C1 segment of cervical spinal cord (tissue), 14 donors: ENCODE results near the gene RGMA.
A peak's percentile ranks its signal among the peaks of the same experiment; 100 is the strongest.

Experiments used
- DNase-seq, 14 donors: peaks; one replicate each; lab custom pipeline; 2025; lab: John Stamatoyannopoulos, UW

The RGMA gene

DNA sequence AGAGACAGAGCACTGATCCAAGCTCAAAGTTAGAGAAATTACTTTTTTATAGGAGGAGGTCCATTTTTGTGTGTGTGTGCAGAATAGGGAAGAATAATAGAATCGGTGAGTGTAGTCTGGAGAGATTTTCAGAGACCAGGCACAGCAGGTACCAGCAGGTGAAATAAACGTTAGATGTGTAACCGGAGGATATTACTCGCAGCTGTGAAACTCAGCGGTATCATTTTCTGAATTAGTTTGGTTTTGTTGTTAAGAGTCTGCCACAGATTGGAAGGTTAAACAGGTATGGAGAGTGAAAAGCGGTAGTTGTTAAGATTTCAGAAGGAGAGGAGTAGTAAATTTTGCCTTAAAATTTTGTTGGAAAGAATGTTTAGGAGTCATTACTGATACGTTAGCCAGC is 69.9 kb downstream of the RGMA start:
- no peak for DNase-seq

DNA sequence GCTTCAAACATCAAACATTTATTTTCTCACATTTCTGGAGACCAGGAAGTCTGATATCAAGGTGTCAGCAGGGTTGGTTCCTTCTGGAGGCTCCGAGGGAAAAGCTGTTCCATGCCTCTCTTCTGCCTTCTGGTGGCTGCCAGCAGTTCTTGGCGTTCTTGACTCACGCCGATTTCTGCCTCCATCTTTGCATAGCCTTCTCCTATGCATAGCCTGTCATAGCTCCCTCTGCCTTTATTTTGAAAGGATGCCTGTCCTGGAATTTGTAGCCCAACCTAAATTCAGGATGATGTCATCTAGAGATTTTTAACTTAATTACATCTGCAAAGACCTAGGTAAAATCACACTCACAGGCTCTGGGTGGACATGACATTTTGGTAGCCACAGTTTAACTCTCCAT is 70.4 kb downstream of the RGMA start:
- peak in 2 of 14 donors; percentile 14 to 18 for DNase-seq

DNA sequence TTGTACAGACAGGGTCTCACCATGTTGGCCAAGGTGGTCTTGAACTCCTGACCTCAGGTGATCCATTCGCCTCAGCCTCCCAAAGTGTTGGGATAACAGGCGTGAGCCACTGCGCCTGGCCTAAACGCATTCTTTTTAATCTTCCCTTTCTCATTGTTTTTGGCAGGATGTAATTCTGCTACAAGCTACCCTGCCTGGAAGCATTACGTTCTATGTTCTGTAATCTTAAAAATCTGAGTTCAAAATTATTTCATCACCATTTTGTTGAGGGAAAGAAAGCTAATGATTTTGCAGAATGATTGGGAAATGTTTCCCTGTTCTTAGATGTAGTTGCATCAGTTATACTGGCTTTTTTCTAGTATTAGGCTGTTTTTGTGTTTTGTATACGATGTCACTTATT is 71.5 kb downstream of the RGMA start:
- no peak for DNase-seq

- no peak for DNase-seq
Measured at GRCh38 chr15:93012786-93013185, 76.2 kb downstream of the RGMA start.

- no peak for DNase-seq
Measured at GRCh38 chr15:93007994-93008393, 81.0 kb downstream of the RGMA start.

GRCh38 chr15:93005133-93005532 is 83.9 kb downstream of the RGMA start:
- no peak for DNase-seq

DNA sequence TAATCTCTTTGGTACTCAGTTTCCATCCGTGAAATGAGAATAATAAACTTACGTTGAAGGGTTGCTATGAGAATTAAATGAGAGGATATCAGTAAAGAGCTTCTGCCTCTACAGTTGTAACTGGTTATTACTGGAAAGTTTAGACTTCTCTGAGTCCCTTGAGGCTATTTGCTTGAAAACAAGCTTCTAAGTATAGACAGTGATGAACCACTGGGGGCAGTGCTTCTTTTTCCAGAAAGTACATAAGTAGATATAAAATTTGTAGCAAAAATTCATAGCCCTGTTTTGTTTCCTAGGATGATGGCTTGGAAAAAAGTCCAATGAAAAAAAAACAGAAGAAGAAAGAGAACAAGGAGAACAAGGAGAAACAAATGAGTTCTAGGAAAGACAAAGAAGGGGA is 87.1 kb downstream of the RGMA start:
- no peak for DNase-seq

- DNase-seq = no peak
Measured at GRCh38 chr15:93001156-93001555, 87.9 kb downstream of the RGMA start.

DNA sequence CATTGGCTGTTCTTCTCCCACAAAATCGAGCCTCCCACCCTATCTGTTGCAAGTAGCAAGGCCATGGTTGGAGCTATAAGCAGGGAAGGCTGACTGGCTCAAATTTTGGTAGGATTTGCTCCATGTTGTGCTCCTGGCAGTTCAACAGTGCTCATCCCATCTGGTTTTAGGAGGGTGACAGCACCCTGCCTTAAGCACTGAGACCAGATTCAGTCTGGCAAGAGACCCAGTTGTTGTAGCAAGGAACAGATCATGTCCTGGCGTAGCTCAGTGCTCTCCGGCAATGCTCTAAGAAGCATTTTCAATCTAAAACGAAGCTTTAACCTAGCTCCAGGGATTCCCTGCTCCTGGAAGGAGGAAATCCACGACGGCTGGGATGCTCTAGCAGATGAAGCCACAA is 91.2 kb downstream of the RGMA start:
- peak in 1 of 14 donors; percentile 66 for DNase-seq

DNA sequence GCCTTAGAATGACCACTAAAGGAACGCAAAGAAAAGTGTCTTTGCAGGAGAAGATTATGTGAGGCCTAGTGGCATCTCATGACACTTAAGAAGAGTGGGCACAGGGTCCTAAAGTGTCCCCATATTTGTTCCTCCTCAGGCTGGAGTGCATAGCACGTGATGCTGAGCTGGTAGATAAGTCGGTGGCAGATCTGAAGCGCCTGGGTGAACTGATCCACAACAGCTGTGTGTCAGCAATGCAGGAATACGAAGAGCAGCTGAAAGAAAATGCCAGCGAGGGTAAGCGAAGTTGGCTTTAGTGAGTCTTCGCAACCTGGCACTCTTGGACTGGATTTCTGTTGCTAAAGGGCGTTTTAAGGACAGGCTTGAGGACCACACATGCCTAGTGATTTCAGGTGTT is 96.3 kb downstream of the RGMA start:
- no peak for DNase-seq

DNA sequence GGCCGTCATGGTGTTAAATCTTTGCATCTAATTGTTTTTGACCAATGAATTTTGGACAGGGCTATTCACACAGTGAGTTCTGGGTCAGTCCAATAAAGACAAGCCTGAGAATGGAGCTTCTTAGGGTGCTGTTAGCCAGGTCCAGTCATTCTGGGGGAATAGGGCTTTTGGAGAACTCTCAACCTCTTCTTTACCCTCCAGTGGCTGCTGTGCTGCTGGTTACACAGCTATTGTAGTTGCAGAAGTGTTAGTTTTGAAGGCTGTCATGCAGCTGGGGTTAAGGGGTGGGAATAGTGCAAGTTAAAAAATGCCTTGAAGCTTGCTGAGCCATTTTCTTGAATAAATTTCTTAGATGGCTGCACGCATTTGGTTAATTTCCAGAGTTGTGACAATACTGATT is 99.0 kb downstream of the RGMA start:
- DNase-seq = no peak

- no peak for DNase-seq
Measured at GRCh38 chr15:92989470-92989869, 99.5 kb downstream of the RGMA start.
